DOHH2 (cell line): ENCODE measurements around the gene TJP1.

Source experiments
- CTCF ChIP-seq: fragments of 200-600 bp; sonication (generic); IDR thresholded peaks from one replicate; pipeline ENCODE4 v1.5.1; 2014; ENCODE audit warnings: antibody characterized with exemption, mild to moderate bottlenecking, low read depth, low read length; ENCODE audit not compliant: poor library complexity, severe bottlenecking
- EZH2phosphoT487 ChIP-seq: fragments of 200-600 bp; sonication (generic); IDR thresholded peaks from 2 replicates; pipeline ENCODE4 v1.6.1; 2017; ENCODE audit warnings: borderline replicate concordance, mild to moderate bottlenecking, antibody characterized with exemption, low read length, moderate library complexity, mixed read lengths

- peak; percentile 83 for TF ChIP-seq CTCF
- TF ChIP-seq EZH2phosphoT487: no peak
These were observed 154.1 kb downstream of the TJP1 start for GRCh38 chr15:29668120-29668602.
